HK-2 (cell line): ENCODE data around the gene EEFSEC.

ENCODE experiments used
- DNase-seq: peaks from one replicate; pipeline ENCODE4 v3.0.0-alpha.2; 2018; ENCODE audit not compliant: unreplicated experiment

EEFSEC gene

DNA sequence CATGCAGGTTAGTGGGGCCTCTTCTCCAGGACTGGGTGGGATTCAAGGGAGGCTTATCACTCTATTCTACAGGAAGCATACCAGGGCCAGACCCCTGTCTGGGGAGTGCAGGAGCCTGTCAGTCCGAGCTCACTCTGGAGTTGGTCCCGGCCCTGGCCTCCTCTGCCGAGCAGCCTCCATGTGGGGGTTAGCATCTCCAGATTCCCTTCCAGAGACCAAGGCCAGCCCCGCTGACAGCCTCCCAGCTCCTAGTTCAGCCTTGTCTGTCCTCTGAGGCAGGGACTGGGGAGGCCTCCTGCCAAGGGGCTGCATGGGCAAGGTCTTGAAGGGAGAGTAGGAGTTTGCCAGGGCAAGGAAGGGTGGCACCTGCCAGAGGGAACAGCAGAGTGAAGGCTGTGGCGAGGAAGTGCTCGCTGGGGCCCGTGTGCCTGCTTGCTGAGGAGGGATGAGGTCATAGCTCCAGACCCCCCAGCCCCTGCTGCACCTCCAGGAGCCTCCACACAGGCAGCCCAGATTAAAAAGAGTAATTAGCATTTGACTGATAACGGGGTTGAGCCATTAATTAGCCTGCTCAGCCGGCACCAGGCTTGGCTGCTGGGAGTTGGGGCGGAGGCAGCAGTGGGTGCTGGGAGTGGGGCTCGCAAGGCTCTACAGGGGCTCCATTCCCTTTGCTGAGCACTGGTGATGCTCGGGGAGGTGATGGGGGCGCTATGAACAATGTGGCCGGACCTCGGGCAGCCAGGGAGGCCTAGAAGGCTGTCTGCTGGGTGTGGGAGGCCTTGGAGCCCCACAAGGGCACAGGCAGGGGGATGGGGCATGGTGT lies 259.1 kb downstream of the EEFSEC start:
- DNase-seq: no peak

DNA sequence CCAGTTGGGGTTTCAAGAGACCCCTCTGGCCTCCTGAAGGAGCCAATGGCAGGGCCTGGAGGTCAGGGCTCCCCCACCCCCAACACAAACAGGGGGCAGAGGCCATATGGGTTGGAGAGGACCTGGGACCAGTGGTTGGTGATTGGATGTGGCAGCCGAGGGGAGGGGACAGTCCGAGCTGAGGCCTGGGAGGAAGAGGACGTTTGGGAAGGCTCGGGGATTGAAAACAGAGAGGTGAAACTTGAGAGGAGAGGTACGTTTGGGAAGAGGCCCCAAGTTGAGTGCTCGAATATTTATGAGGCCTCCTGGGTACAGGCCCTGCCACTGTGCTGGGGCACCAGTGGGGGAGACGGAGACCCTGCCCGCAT lies 259.7 kb downstream of the EEFSEC start:
- DNase-seq: no peak

DNA sequence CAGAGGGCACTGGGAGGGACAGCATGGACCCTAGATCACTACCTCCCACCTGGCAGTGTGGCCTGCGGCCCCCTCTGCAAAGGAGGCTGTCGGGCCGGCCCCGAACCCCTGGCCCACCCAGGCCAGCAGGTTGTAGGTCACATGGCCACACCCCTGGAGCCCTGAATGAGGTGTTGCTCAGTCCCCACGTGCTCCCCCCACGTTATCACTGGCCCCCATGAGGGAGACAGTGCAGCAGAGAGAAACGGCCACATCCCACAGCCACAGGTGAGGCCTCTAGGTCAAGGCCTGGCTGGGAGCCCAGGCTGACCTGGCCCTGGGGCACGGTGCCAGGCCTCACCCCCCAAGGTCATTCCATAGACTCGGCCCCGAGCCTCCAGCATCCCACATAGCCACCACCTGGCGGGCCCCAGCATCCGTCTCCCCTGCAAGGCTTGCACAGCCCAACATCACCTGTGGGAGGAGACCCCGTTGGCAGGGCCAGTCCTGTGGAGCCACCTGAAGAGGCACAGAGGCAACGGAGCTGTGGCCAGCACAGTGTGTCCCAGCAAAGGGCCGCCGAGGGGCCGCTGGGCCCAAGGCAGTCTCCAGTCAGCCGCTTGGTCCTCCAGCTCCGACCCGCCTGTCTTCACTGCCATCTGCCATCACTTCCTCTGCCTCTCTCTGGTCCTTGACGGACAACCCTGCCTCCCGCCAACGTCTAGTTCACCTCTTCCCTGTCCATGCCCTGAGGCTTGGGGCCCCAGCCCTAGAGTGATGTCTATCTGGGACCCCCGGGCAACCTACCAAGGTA lies 260.3 kb downstream of the EEFSEC start:
- no peak for DNase-seq

DNA sequence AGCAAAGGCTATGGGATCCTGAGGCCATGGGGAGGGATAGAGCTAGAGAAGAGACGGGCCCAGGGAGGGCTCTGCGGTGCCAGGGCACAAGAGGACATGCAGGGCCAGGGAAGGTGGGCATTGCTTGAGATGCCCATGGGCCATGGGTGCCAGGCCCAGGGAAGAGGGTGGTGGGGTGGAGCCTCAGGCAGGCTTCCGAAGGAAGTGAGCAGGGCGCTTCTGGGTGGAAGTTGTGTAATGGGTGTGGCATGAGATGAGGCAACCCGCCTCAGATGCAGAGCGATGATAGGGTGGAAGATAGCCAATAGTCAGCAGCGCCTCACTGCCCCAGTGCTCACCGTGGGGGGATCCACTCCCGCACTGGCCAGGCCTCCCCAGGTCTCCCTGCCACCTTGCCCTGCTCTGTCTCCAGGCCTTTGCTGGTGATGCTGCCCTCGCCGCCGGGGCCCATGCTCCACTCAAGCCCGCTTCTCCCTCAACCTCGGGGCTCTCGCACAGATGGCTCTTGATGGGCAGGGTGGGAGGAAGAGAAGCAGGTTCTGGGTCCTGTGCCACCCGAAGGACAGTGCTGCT lies 262.0 kb downstream of the EEFSEC start:
- DNase-seq: no peak

DNA sequence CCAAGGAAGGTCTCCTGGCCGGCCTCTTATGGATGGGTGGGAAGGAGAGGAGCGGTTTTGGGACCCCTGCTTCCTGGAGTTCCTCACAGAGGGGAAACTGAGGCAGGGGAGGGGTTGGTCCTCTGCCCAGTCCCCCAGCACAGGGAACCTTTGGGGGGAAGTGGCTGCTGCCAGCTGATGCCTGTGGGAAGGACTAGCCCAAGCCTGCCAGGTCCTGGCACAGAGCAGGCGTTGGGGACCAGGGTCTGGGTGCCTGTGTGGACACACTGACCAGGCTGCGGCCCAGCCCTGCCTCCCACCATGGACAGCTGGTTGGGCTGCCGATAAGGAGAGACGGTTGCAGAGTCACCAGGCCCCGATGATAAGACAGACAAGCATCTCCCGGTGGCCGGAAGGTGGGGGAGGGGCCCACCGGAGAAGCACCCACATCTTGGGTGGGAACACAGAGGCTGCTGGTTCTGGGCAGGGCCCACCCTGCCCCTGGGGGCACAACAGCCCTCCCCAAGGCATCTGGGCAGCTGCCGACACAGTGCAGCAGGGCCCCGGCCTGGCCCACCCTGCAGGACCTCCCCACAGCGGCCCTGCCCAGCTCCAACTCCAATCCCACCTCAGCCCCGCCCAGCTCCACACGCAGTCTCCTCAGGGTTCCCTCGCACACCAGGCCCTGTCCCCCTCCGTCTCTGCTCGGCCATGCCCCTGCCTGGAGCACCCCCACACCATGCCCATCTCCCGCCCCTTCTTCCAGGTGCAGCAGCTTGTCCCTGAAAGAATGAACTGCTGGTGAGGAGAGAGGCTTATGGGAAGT lies 262.7 kb downstream of the EEFSEC start:
- DNase-seq: no peak

DNA sequence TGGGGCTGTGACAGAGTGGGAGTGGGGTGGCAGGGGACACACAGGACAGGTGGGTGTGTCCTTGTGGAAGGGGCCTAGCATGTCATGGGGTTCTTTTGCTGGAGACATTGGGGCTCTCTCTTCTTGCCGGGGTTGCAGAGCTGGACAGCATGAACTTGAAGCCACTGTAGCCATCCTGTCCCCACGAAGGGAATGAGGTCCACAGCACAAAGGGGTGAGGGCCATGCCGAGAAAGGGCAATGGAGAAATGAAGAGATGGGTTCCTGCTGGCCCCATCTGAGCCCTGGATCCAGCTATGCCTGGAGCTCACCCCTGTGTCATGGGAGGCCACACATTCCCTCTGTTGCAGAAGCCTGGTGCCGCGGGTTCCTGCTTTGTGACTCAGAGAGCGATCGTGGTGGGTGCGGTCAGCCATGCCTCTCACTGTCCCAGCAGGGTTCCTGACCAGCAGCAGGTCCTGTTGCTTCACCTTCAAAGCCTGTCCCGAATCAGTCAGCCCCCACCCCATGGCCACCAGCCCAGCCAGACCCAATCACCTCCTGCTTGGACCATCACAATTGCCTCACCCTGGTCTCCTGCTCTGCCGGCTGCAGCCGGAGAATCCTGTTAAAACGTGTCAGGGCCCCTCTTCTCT lies 263.4 kb downstream of the EEFSEC start:
- peak; percentile 87 for DNase-seq

DNA sequence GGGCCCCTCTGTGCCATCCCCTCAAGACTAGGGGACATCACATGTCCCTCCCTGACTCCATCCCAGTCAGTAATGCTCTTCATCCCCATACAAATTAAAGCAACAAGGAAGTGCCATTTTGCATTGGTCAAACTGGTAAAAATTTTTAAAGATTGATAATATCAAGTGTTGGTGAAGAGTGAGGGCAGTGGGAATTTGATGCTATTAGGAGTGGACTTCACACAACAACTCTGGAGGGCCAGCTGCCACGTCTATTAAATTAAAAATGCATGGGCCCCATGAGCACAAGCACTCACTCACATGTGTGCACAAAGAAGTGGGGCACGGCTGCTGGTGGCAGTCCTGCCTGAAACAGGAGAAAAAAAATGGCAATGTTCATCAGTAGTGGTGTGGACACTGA lies 265.6 kb downstream of the EEFSEC start:
- DNase-seq: no peak

DNA sequence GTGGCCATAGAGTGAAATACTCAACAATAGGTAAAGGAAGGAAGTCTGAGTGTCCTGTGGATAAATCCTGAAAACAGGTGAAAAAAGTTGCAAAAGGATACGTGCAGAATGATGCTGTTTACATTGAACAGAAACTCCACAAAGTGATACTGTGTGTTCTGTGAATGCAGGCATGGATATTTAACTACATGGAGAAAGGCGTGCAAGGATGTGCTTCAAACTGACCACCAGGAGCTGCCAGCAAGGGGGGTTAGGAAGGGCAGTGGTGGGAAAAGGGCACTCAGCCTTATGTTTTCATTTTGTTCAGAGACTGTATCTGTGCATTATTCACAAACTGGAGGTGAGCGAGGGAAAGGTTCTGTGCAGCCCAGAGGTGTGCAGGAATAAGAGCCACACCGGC lies 266.0 kb downstream of the EEFSEC start:
- DNase-seq: no peak

DNA sequence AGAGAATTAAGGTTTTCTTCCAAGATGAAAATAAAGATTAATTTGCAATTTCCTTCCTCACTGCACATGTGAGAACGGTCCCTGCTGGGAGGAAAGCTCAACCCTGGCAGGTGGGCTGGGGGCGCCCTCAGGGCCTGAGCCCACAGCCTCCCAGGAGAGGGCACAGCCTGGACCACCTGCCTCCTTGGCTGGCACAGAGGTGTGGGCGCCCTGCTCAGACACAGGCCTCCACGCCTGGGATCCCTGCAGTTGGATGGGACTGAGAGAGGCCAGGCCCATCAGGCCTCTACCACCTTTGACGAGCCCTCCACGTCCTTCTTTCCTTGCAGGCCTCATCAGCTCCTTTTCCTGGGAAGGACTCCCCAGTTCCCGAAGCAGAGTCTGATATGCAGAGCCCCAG lies 267.0 kb downstream of the EEFSEC start:
- DNase-seq: no peak

DNA sequence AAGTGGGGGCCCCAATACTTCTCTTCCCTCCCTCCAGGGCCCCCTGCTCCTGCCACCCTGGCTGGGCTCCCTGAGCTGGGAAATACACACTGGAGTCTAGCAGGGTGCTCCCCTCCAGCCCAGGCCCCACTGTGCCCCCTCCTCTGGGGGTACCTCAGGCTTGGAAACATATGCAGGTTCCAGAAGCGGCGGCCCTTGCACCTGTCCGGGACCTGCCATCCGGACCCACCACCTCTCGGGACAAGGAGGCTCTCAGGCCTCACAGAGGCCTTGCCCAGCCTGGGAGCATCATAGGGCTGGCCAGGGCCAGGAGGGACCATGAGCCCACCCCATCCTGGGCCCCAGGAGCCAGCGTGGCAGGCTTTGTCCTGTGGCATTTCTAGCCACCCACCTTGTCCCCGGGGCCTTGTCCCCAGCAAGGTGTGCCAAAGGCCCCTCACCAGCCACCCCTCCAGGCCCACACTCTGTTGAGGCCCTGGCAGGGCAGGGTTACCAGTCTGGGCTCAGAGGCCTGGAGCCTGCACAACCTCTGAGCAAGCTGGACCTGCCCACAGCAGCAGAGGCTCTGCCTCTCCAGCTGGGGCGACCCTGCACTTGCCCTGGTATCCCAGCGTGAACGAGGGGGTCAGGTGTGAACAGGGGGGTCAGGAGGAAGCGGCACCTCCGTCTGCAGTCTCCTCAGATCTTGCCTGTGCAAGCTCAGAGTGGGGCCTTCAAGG lies 267.6 kb downstream of the EEFSEC start:
- DNase-seq: no peak

DNA sequence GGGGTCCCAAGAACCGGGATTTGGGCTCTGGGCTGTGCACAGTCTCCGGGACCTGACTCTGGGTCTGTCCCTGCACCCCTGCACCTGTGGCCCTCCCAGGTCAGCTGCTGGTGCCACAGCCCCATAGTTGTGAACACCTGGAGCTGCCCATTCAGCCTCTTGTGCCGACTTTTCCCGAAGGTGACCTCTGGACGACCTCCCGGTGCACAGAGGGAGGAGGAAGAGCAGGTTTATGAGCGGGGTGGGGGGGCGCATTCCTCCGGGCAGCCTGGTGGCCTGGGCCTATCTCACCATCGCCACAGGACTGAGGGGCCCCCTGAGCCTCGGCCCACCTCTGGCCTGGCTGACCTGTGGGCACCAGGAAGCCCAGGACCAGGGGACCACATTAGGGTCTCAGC lies 268.2 kb downstream of the EEFSEC start:
- no peak for DNase-seq

DNA sequence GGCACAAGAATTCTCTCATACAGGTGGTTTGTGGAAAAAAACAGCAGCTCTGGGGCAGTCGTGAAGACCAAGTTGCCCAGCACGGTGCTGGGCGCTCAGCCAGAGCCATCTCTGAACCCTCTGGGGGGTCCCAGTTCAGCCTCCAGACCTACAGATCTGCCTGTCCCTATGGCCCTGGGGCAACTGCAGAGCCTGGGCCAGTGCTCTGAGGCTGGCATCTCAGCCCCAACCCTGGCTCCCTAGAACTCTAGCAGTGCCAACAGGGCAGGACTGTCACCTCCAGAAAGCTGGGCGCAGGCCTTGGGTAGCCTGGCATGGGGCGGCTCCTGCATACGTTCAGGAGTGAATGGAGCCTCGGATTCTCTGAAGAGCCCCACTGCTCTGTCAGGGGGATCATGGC lies 268.7 kb downstream of the EEFSEC start:
- DNase-seq: no peak

DNA sequence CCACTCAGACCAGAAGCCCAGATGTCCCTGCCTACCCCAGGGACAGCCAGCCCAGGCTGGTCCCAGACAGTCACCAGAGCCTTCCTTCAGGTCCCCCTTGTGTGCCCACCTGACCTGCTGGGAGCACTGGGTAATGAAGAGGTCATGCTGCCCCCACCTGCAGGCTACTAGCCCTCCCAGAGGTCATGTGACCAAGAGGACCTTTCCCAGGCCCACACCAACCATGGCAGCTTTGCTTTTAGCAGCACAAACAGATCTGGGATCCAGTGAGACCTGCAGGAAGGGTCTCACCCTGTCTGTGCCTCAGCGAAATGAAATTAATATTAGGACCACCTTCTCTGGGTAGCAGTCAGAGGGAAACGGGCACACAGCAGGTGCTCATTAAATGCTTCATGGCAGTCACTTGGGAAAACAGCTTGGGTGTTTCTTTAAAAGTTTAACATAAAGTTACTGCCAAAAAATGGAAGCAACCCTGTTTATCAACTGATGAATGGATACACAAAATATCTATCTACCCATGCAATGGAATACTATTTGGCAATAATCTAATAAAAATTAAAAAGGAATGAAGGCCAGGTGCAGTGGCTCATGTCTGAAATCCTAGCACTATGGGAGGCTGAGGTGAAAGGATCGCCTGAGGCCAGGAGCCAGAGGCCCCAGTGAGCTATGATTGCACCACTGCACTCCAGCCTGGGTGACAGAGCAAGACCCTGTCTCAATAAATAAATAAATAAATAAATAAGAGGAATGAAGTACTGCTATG lies 269.7 kb downstream of the EEFSEC start:
- no peak for DNase-seq

DNA sequence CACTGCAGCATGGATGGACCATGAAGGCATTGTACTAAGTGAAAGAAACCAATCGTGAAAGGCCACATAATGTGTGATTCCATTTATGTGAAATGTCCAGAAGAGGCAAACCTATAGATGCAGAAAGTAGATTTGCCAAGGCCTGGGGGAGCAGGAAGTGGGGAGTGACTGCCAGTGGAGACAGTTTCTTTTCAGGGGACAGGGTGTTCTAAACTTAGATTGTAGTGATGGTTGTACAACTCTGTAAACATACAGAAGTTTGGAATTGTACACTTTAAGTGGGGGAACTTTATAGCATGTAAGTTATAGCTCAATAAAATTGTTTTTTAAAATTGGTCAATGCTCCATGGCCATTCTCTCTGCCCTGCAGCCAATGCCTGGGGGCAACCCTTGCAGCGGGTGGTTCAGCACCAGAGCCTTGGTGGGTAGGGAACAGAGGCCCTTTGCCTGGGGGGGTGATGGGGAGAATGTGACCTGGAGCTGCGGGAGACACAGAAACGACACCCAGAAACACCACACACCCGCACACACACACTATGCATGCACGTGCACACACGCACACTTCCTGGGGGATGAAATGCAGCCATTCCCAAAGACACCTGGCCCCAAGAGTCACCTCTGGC lies 270.4 kb downstream of the EEFSEC start:
- DNase-seq: no peak

DNA sequence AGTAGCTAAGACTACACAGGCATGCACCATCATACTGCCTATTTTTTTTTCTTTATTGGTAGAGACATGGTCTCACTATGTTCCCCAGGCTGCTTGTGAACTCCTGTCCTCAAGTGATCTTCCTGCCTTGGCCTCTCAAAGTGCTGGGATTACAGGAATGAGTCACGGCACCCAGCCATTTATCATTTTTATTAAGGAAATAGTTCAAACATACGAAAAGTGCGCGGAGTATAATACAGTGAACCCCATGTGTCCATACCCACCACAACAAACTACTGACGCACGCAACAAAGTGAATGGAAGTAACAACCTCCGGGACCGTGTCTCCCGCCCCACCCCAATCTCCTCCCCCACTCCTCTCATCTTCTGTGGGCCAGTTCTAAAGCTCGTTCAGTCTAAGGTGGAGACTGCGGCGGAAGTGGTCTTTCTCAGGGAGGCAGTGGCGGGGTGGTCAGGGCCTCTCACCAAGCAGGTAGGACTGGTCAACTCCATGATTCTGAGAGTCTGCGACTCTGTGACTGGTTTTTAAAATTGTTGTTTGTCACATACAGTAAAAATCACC lies 271.3 kb downstream of the EEFSEC start:
- DNase-seq: no peak

DNA sequence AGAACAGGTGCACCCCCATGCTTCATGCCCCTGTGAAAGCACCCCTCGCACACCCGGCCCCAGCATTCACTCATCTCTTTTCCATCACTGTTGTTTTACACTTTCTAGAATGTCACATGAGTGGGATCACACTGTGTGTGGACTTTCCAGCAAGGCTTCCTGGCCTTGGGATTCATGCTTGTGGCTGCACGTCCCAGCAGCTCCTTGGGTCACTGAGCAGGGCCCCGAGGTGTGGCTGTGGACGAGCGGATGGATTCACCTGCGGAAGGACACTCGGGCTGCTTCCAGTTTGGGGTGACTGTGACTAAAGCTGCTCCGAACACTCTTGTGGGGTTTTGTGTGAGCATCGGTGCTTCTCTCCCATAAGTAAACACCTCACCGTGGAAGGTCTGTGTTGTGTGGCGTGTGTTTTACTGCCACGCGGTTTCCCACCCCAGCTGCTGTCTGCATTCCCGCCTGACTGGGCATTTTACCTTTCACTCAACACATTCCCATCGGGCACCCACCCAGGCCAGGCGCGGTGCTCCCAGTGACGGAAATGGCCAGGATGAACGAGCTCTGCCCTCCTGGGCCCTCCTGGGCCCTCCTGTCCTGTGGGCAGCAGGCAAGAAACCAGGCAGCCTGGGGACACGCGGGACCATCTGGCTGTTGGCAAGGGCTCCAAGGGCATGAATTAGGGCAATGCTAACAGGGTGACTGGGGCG lies 272.0 kb downstream of the EEFSEC start:
- DNase-seq: no peak

DNA sequence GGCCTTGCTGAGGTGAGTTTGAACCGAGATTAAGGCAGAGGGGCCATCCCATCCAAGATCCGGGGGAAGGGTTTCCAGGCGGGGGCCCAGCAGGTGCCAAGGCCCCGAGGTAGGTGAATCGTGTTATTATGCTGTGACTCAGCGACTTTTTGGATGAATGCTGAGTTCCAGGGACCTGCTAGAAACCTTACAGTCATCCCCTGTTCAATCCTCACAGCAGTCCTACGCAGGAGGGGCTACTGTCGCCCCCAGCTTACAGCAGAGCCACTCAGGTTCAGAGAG lies 272.5 kb downstream of the EEFSEC start:
- DNase-seq: no peak

DNA sequence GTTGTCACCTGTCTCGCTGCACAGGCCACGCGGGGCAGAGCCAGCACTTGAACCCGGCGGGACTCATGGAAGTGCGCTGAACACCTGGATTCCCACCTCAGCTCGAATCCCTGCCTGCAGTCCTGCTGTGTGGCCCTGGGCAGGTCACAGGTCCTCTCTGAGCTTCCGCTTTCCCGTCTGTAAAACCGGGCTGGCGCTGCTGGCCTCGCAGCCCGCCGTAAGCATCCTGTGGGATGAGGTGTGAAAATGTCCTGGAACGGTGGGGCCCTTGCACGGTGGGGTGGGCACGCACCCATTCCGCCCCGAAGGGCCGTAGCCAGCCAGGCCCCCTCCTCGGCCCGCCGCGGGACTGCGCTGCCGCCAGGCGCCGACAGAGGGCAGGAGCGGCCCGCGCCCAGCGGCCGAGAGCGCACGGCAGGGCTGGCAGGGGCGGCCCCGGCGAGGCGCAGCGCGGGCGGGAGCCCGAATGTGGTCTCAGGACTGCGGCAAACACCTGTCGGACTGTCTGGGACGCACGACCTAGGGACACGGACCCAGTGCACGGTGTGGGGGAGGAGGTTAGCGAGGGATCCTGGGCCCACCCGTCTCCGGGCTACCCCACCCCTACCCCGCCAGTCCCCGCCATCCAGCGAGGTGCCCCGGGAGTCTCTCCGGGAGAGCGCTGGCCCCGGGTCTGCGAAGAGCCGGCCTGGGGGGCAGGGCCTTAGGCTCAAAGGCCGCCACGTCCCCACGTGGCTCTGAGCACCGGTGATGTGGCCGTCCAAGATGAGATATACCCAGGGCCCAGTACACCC lies 273.0 kb downstream of the EEFSEC start:
- peak; percentile 54 for DNase-seq
